Stimulated activated naive CD4-positive, alpha-beta T cell treated with Interleukin-2 at 50 U/mL for 16 hours (primary cell): Measurements from ENCODE around the gene EDIL3.

Source experiments
- DNase-seq: peaks from one replicate; lab custom pipeline; 2025; lab: John Stamatoyannopoulos, UW

The EDIL3 gene

GRCh38 chr5:83900306-83900705, 484.4 kb downstream of the EDIL3 start:
- no peak for DNase-seq

DNA sequence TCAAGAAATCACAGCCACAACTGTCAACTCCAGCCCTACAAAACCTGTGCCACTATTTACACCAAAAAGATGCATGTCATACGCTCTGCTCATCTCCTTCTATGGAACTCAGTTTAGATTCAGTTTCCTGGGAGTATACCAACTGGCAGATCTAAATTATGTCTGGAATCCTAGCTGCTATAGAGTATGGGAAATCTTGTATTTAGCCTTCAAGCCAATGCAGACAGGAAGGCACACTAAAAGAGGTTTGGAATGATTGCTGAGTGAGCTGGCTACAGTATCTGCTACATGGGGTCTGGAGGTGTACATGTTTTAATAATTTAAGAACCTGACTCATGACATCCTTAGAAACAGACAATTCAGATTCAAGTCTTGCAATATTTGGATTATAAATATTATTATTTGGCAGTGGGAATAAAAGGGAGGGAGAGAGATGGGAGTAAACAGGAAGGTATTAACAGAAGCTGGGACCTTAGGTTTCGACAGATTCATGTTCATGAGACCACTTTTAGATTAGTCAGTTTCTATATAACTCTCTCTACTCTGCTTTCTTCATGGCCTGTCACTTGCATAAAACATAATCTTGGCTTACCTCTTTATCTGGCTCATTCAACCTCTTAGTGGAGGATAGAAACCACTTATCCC, 485.2 kb downstream of the EDIL3 start:
- DNase-seq = no peak

- DNase-seq = no peak
Observed at GRCh38 chr5:83895860-83896259, 488.8 kb downstream of the EDIL3 start.

- no peak for DNase-seq
Observed at GRCh38 chr5:83891261-83891660, 493.4 kb downstream of the EDIL3 start.
